ENCODE results near the gene ART5.

The ART5 gene, protein sequence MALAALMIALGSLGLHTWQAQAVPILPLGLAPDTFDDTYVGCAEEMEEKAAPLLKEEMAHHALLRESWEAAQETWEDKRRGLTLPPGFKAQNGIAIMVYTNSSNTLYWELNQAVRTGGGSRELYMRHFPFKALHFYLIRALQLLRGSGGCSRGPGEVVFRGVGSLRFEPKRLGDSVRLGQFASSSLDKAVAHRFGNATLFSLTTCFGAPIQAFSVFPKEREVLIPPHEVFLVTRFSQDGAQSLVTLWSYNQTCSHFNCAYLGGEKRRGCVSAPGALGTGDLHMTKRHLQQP
- 0 to 0.06 reads per million in 2 experiments for total RNA-seq

DNA sequence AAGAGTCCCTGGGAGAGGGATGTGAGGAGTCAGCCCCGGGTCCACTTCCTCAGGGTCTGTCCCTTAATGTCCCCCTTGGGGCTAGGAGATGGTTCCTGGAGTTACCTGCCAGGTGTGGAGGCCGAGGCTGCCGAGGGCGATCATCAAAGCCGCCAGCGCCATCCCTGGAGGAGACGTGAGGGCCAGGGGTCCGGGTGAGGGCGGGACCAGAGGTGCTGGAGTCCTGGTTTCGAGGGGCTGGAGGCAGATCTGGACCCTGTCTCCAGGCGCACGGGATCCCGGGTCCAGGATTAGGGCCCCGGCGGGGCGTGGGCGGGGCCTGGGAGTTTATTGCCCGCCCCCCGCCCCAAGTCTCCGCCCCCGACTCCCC lies at the start of gene ART5:
TSS of gene ART5 (minus strand) at position 292 of the 370 bp plus-strand sequence. CDS start at position 162, 130 bp downstream.
- DNase-seq (ENCODE audit: low read depth) = no peak

DNA sequence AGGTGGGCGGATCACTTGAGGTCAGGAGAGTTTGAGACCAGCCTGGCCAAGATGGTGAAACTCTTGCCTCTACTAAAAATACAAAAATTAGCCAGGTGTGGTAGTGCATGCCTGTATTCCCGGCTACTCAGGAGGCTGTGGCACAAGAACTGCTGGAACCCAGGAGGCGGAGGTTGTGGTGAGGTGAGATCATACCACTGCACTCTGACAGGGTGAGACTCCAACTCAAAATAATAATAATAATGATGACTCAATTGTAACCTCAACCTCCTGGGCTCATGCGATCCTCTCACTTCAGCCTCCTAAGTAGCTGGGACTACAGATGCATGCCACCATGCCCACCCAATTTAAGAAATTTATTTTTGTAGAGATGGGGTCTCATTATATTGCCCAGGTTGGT lies 45.0 kb upstream of the ART5 start:
- no peak for DNase-seq (ENCODE audit: low read depth)

DNA sequence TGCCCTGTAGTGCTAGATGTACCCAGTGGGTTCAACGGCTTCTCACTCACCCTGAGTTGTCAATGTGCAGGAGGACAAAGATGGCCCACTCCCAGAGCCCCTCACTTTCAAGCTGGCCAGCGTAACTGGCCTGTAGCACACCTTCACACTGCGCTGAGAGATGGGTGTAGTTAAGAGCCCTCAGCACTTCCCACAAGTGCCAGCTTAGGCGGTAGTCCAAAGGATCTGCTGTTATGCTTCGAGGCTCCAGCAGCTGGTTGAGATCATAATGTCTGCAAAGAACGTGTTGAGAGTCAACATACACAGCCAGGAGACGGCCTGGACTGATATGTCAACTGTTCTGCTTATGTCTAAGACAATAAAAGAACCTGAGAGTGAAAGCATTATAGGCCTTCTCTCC lies 44.1 kb upstream of the ART5 start:
- DNase-seq (ENCODE audit: low read depth) = no peak

DNA sequence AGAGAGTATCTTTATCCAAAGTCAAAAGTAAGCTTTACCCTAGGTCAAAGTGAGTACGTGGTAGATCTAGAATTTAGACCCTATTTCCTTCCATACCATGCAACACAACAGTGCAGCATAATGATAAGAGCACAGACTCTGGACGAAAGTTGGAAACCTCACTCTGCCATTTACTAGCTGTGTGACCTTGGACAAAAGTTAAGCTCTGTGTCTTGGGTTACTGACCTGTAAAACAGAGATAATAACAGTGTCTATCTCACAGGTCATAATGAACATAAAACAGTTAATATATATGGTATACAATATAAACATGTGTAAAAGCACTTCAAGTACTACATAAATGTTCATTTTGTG lies 43.0 kb upstream of the ART5 start:
- no peak for DNase-seq (ENCODE audit: low read depth)

DNA sequence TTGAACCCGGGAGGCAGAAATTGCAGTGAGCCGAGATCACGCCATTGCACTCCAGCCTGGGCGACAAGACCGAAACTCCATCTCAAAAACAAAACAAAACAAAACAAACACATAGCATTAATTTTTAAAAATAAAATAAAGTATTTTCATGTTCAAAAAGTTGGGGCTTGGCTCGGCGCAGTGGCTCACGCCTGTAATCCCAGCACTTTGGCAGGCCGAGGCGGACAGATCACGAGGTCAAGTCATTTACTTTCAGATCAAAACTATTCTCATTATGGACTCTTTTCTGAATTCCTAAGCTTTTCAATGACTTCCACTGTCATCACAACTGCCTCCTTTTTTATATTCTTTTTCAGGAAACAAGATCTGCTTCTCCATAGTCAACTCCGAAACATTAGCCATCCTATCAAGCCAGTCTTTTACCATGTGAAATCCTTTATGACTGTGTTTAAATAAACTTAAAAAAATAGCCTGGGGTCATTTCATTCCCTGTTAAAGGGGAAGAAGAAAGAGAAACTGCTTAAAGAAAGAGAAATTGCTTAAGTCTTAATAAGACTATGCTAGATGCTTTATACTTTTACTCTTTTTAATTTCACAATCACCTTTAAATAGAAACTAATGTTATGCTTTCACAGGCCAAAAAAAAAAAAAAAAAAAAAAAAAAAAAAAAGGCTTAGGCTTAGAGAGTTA lies 42.5 kb upstream of the ART5 start:
- no peak for DNase-seq (ENCODE audit: low read depth)

DNA sequence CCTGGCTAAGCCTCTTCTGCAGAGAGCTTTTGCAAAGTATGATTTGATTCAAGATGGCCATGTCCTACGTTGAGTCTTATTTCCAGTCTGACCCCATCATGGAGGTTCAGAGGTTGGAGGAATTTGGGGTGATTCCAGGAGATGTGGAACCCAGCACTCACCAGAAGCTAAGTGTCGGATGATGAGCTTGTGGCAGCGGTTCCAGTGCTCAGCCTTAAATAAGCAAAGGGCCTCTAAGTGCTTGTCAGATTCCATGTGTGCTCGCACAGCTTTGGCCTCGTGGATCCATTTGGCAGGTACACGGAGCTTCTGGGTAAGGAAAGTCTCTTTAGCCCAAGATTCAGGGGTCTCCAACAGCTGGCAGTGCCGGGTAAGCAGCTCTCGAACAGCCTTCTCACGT lies 41.2 kb upstream of the ART5 start:
- DNase-seq (ENCODE audit: low read depth) = no peak

DNA sequence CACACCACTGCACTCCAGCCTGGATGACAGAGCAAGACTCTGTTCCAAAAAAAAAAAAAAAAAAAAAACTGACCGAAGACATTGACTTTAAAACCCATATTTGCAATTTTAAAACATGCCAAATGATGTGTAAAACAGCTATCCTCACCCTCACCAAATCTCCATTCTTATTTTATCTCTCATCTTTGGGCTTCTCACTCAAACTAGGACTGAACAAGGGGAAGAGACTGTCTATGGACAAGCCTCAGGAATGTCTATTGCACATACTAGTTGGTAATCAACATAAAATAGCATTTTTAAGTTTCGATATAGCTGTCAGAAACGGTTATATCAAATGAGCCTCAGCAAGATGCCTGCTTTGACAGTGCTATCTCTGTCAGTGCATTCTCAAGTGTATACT lies 37.3 kb upstream of the ART5 start:
- DNase-seq (ENCODE audit: low read depth) = no peak

DNA sequence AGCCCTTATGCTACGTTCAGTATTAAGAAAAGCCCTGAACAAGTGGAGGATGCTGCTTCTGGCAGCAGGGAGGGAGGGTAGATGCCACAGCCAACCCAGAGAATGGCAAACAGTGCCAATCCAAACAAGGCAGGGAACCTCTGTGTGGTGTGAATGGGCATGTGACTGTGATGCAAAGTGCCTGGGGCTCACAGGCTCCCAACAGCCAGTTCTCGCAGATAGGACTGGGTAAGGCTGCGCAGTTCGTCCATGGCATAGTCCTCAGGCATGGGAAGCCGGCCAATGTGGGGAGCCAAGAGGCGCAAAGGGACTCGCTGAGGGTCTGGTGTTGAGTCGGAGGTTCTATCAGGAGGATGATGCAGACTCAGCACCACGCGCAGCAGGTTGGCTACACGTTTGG lies 34.2 kb upstream of the ART5 start:
- no peak for DNase-seq (ENCODE audit: low read depth)

DNA sequence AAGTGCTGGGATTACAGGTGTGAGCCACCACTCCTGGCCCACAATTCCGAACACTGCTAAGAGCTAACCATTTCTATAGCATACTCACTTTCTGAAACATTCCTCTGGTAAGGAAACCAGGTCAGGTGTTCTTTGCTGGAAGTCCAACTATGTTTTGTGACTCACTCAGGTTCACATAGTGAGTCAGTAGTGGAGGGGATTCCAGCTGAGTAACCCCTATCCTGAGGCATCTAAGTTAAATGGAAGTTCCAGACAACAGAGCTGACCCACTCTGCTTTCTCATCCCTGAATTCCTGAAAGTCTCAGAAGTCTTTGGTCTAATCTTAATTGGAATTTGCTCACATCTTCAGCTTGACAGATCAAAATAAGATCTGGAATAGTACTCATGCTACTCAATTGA lies 32.4 kb upstream of the ART5 start:
- no peak for DNase-seq (ENCODE audit: low read depth)

DNA sequence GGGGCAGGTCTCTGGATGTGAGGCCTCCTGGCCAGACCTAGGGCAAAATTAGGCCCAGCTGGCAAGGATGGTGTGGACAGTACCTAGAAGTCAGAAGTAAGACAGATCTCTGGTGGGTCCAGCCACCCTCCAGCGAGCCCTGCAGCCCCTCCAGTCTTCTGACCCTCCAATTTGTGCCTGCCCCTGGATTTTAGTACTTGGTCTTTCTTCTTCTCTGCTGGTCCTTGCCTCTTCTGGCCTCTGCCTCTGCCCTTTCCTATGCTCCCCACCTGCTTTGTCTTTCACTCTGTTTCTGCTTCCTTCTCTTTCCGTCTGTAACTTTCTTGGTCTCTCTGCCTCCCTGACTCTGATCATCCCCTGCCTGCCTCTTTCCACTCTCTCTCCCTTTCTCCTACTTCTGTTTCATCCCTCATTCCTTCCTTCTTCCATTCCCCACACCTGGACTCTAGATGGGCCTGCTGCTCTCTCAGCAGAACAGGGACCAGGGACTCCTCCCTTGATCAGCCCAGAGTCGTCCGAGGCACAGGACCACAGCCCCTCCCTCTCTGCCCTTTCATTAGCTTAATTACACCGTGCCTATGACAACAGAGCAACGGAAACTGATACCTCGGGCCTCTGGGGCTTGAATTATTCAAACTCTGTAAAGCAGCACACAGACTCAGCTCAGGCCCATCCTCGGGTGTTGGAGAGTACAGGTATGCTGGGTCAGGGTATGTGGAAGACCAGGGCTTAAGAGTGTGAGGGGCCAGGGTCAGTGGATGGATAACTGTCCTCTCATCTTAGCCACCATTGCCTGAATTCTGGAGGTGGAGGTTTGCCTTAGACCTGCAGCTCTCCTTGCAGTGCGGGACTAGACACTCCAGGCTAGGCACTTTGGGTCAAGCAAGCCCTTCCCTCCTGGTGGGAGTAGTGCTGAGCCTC lies 29.8 kb upstream of the ART5 start, which contains the start of gene CHRNA10:
TSS of gene CHRNA10 (minus strand) at position 51 of the 921 bp plus-strand sequence. CDS start 72 bp downstream, outside the sequence.
- DNase-seq (ENCODE audit: low read depth) = no peak

DNA sequence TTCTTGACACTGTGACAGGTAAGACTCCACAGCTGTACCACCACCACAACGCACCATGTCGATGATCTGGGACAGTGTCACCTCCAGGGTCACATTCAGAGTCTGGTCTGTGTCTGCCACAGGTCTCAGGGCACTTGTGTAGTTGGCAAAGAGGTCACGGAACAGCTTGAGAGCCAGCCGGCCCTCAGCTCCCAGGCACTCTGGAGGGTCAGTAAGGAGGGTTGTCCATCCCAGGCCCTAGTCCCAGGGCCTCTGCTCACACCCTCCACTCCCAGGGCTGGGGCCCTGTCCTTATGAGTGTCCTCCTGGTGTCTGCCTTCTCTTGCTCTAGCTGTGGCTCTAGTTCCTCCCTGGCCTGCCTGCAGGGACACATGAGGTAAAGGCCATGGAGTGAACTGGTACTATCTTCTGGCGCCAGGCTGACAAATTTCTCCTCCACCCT lies 28.0 kb upstream of the ART5 start:
- DNase-seq (ENCODE audit: low read depth) = no peak

DNA sequence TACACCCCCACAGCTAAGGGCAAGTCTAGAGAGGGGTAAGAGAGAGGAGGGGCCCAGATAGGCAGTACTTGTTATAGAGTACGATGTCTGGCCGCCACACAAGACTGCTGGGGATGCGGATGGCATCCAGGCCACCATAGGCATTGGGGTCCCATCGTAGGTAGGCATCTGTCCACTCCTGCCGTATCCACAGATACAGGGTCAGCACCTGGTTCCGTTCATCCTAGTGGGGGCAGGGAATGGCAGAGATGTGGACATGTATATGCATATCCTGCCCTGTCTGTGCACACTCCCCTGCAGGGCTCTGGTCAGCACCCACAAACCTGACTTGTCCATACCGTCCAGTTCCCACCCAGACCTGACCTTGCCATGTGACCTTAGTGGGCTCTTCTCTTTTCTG lies 27.3 kb upstream of the ART5 start:
- DNase-seq (ENCODE audit: low read depth) = no peak

DNA sequence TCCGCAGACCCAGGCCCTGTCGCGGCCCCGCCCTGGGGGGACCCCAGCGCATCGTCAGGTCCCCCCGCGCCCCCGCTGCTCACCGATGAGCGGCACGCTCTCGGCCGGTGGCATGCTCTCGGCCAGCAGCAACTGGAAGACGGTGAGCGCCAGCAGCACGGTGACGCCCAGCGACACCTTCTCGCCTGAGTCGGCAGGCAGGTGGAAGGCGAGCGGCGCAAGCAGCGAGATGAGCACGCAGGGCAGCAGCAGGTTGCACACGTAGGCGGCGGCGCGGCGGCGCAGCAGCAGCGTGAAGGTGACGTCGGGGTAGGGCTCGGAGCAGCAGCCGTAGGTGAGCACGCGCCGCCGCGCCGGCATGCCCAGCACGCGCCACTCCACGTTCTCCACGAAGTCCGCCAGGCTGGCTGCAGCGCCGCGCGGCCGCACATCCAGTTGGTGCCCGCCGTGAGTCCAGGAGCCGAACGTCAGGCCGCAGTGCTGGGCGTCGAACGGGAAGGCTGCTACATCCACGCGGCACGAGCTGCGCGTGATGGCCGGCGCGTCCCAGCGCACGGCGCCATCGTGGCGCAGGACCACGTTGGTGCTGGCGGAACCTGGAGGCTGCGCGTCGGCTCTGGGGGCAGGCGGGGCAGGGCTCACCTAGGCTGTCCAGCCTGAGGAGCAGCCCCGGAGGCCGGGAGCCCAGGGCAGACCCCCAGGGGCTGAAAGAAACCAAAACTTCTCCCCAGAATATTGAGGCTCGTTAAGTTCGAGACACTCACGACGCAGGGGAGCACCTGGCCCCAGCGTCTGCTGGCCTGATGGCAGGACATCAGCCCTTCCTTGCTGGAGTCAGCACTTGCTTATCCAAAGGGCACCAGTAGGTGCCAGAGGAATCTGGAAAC lies 25.6 kb upstream of the ART5 start:
- no peak for DNase-seq (ENCODE audit: low read depth)

DNA sequence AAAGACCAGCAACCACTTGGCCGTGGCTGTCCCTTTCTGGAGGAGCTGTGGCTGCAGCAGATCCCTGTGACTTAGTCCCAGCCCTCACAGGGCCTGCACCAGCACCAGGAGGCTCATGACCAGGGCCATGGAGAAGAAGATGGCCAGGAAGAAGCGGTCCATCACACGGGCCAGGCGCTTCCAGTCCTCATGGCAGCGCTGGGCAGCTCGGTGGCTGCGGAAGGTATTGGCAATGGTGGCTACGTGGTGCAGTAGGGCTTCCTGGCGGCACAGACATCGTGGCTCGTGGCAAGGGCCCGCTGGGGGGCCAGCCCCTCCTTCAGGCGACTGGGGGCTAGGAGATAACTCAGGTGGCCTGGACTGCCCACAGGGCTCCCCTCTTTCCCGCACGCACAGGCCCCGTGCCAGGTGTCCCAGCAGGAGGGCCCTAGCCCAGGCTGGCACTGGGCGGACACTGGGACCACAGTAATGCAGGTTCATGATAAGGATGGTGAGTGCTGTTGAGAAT lies 24.3 kb upstream of the ART5 start:
- no peak for DNase-seq (ENCODE audit: low read depth)

DNA sequence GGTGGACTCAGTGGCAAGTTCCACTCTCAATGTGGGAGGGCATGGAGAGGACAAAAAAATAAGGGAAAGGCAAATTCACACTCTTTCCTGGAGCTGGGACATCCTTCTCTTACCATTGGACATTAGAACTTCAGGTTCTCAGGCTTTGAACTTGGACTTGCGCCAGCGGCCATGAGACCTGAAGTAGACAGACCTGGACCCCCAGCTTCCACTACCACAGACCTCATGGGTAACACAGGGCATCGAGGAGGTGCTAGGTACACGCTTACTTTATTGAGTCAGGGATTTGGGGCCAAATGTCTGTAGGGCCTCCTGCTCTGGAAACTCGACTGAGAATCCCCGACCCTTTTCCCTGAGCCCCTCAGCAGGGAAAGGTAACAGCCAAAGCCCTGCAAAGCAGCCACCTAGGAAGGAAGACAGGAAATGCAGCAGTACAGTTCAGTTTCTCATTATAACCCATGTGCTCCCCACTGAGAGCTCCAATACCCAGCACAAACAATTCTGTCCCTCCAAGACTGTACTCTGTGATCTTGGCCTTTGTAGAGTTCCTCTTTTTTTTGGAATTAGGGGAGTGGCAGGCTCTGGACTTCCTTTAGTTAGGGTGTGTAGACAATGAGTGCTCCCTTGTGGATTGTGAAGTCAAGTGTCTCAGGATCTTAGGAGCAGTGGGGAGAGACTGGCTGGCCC lies 23.7 kb upstream of the ART5 start:
- DNase-seq (ENCODE audit: low read depth) = no peak

DNA sequence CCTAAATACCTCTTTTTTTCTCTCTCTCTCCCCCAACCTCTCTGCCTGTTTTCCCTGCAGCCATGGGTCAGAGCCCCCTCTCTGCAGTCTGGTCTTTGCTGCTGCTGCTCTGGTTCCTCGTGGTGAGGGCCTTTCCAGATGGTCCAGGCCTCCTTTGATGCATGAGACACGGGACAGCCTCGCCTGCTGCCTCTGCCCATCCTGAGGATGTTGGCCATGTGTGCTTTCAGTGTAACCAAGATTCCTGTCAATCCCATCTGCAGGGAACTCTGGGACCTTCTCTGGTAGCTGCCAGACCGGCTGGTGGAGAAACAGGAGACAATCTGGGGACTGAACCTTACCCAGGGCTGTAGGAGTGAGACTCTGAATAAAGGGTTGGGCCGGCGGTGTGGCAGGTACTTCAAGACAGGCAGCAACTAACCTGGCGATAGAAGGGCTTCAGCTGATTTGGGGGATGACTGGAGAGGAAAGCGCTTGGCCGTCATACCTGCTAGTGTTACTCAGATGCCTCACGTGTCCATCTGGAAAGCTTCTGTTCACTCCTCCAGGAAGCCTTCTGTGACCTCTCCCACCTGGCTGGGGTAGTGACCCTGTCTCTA lies 22.3 kb upstream of the ART5 start:
- no peak for DNase-seq (ENCODE audit: low read depth)

DNA sequence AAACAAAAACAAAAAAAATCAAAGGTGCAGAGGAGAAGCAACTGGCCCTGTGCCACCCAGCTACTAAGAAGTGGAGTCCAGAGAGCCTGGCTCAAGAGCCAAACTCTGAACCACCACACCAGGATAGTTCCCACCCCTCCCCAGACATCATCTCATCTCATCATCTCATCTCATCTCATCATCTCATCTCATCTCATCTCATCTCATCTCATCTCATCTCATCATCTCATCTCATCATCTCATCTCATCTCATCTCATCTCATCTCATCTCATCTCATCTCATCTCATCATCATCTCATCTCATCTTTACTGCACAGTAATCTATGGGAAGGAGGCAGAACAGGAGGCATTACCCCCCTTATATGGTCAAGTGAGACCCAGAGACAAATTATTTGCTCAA lies 21.1 kb upstream of the ART5 start:
- DNase-seq (ENCODE audit: low read depth) = no peak

DNA sequence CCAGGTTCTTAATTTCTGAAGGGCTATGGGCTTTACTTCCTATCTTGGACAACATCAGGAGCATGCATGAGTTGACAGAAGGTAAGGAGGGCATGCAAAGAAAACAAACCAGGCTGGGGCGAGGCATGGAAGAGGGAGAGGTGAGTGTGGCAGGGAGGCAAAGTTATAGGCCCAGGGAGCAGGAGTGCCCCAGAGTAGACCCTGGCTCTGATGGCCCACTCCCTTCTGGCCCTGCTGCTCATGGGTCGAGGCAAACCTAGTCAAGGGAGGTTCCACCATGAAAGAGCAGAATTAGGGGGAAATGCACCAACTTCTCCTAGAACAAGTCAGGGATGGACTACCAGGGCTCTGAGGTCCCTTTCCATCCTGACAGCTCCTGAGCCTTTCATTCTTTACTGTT lies 19.2 kb upstream of the ART5 start:
- no peak for DNase-seq (ENCODE audit: low read depth)

DNA sequence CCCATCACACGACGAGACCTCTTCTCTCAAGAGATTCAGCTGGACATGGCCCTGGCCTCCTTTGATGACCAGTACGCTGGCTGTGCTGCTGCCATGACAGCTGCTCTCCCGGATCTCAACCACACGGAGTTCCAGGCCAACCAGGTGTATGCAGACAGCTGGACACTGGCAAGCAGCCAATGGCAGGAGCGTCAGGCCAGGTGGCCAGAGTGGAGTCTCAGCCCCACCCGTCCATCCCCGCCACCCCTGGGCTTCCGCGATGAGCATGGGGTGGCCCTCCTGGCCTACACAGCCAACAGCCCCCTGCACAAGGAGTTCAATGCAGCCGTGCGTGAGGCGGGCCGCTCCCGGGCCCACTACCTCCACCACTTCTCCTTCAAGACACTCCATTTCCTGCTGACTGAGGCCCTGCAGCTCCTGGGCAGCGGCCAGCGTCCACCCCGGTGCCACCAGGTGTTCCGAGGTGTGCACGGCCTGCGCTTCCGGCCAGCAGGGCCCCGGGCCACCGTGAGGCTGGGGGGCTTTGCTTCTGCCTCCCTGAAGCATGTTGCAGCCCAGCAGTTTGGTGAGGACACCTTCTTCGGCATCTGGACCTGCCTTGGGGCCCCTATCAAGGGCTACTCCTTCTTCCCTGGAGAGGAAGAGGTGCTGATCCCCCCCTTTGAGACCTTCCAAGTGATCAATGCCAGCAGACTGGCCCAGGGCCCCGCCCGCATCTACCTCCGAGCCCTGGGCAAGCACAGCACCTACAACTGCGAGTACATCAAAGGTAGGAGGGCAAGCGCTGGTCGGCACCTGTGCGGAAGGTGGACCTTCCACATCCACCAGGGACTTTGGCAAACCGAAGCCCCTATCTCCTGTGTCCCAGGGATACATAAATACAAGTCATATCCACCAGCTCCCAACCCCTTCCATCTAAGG lies 18.1 kb upstream of the ART5 start:
- DNase-seq (ENCODE audit: low read depth) = no peak
